Endometrial microvascular endothelial cells (primary cell): ENCODE data around the gene PHTF1. TPM values are rescaled to one million over a fixed set of nuclear protein-coding genes. Genes with fewer than 3 reads are reported as not detected.
"Not testable (repeated sequence)": the region's sequence is repeated elsewhere in the genome, so short reads cannot be mapped to it uniquely, and the experiment has no call there.

ENCODE experiments used
- in situ Hi-C: cut with HindIII; loops from 2 replicates; pipeline ENCODE4 v1.10.0; 2017; ENCODE audit warnings: low sequenced_read_pairs, low pct_unique_long_range_greater_than_20kb; ENCODE audit errors: inconsistent ontology term
- total RNA-seq: library from RNA; depleted of rRNA; stranded (reverse); fragments of >200 nt; gene quantifications from one replicate; pipeline ENCODE4 v1.2.3, GENCODE V29; 2015; ENCODE audit errors: inconsistent ontology term

The PHTF1 gene
- total RNA-seq, 1 donor from 2014 or later: 37.2 TPM

GRCh38 chr1:113744114-113744513 lies 15.2 kb downstream of the PHTF1 start:
- in situ Hi-C loops: no loop called here

- in situ Hi-C loops: no loop called here
These were observed 16.8 kb downstream of the PHTF1 start for GRCh38 chr1:113742515-113742914.

- in situ Hi-C loops: no loop called here
These were observed 24.8 kb downstream of the PHTF1 start for GRCh38 chr1:113734357-113735055.

- in situ Hi-C loops: no loop called here
These were observed 26.5 kb downstream of the PHTF1 start for GRCh38 chr1:113732802-113733201.

- in situ Hi-C loops: no loop called here
These were observed 38.3 kb downstream of the PHTF1 start for GRCh38 chr1:113721010-113721409.

- in situ Hi-C loops: not testable (repeated sequence)
These were observed 40.7 kb downstream of the PHTF1 start for GRCh38 chr1:113718621-113719020.

- in situ Hi-C loops: not testable (repeated sequence)
These were observed 41.8 kb downstream of the PHTF1 start for GRCh38 chr1:113717506-113717905.

- in situ Hi-C loops: no loop called here
These were observed 44.5 kb downstream of the PHTF1 start for GRCh38 chr1:113714606-113715269.

GRCh38 chr1:113701429-113701828 lies 57.9 kb downstream of the PHTF1 start:
- in situ Hi-C loops: no loop called here

- in situ Hi-C loops: no loop called here
These were observed 64.4 kb downstream of the PHTF1 start for GRCh38 chr1:113694910-113695309.

- in situ Hi-C loops: no loop called here
These were observed 66.4 kb downstream of the PHTF1 start for GRCh38 chr1:113692824-113693431.

- in situ Hi-C loops: no loop called here
These were observed 66.9 kb downstream of the PHTF1 start for GRCh38 chr1:113692342-113692741.

GRCh38 chr1:113691184-113691583 lies 68.1 kb downstream of the PHTF1 start:
- in situ Hi-C loops: no loop called here

GRCh38 chr1:113686891-113687618 lies 72.2 kb downstream of the PHTF1 start:
- in situ Hi-C loops: no loop called here

GRCh38 chr1:113684153-113684541 lies 75.1 kb downstream of the PHTF1 start:
- in situ Hi-C loops: no loop called here

GRCh38 chr1:113683384-113684152 lies 75.7 kb downstream of the PHTF1 start:
- in situ Hi-C loops: no loop called here

GRCh38 chr1:113681596-113682337 lies 77.5 kb downstream of the PHTF1 start:
- in situ Hi-C loops: no loop called here

- in situ Hi-C loops: no loop called here
These were observed 81.2 kb downstream of the PHTF1 start for GRCh38 chr1:113678159-113678469.
